Heart left ventricle (tissue), 13 donors: Measurements from ENCODE around the gene SERPINA6.

ENCODE experiments used
- POLR2A ChIP-seq, 2 donors: fragments of 450-650 bp; IDR thresholded peaks; one replicate each; pipeline ENCODE4 v1.6.1; 2017; ENCODE audit warnings: antibody characterized with exemption in 2 of 2, mild to moderate bottlenecking in 2 of 2, moderate library complexity in 2 of 2
- TF ChIP-seq, protein P1 (sequence below), 12 donors: fragments of 200-600 bp; sonication (generic) in 4 of 12; IDR thresholded peaks; one replicate each; pipeline versions ENCODE4 v1.5.0 to v1.8.0; 2018 to 2022; ENCODE audit warnings: antibody characterized with exemption in 12 of 12, mild to moderate bottlenecking in 5 of 12
- donor health status: ischemic (EF 13 %, LVEDD 7.1; RV severe dilation, severe dysfunction).
- donor health status: DM: no; HTN: yes; CAD: no.
- donor health status: DM: no; HTN: no; CAD: no.
- donor health status: ischemic (EF 25% LVEDD 6.9; RV normal size, moderate dysfunction).
- donor health status: ischemic (EF 25% LVEDD 5.7; RV mildly dilated, moderate dysfunction).
- donor health status: ischemic (EF 35%, LVEDD 5.7; RV mildly dilated, moderate dysfunction).
- donor health status: nonischemic (EF 11% LVEDD 7.7; RV severe dilation, severe dysfunction).
- donor health status: DM: yes; HTN: yes; CAD: no.
- donor health status: PGD.
- donor health status: ischemic (EF 29% LVEDD 5.4; RV normal size, mild dysfunction).
- donor health status: nonischemic (EF 23%, LVEDD 6.1; RV moderate dilation, normal function).

DNA sequence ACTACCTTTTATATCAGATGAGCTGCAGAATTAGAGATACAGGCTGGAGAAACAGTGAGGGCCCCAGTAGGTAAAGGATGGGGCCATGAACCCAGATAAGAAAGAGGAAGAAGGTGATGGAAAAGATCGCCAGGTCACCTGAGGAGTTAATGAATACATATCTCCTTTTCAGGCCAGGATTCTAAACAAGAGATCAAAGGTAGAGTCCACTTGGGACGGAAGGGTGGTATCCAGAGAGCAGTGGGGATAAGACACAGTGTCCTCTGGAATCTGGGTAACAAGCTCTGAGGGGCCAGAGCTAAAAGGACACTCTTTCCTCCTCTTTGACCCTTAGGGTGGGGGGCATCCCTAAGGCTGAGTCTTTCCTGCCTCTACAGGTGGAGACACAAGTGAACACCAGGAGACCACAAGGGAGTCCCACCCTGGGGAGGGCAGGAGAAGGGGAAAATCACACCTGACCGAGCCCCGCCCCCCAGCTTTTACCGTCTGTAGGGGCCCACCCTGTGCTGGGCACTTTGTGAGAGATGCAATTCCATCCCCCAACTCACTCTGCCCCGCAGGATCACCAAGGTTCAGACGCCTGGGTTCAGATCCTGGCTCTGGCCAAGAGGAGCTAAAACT lies 37.9 kb upstream of the SERPINA6 start:
- no peak for TF ChIP-seq POLR2A (IDR thresholded peaks at IDR 0.05)
- TF ChIP-seq, protein P1, sequence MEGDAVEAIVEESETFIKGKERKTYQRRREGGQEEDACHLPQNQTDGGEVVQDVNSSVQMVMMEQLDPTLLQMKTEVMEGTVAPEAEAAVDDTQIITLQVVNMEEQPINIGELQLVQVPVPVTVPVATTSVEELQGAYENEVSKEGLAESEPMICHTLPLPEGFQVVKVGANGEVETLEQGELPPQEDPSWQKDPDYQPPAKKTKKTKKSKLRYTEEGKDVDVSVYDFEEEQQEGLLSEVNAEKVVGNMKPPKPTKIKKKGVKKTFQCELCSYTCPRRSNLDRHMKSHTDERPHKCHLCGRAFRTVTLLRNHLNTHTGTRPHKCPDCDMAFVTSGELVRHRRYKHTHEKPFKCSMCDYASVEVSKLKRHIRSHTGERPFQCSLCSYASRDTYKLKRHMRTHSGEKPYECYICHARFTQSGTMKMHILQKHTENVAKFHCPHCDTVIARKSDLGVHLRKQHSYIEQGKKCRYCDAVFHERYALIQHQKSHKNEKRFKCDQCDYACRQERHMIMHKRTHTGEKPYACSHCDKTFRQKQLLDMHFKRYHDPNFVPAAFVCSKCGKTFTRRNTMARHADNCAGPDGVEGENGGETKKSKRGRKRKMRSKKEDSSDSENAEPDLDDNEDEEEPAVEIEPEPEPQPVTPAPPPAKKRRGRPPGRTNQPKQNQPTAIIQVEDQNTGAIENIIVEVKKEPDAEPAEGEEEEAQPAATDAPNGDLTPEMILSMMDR (IDR thresholded peaks at IDR 0.05) = no peak
